IMR-90 (cell line): ENCODE data around the gene PLEK2. TPM values are rescaled to one million over a fixed set of nuclear protein-coding genes. Genes with fewer than 3 reads are reported as not detected.

Source experiments
- ATAC-seq: fragments of 200-7000 bp; cut with Tn5 transposase; 2 replicates; pipeline ENCODE4 v1.9.1; 2020; ENCODE audit warnings: low read depth, mild to moderate bottlenecking, moderate library complexity
- BruUV-seq: library from RNA; stranded (reverse); fragments of 400-500 nt; replicated peaks from 2 replicates; lab custom pipeline; 2021; lab: Mats Ljungman, UMichigan
- CTCF ChIA-PET: fragments of 300-600 bp; formaldehyde crosslinking; extraction: SDS; loops from one replicate; lab custom pipeline; 2021; ENCODE audit warnings: antibody characterized with exemption; lab: Yijun Ruan, JAX
- POLR2A ChIA-PET: fragments of 300-600 bp; sonication (Branson Sonifier 250); formaldehyde crosslinking; loops from one replicate; lab custom pipeline; 2022; ENCODE audit warnings: antibody characterized with exemption; ENCODE audit not compliant: unreplicated experiment; lab: Charles Lee
- DNase-seq: peaks from one replicate; pipeline ENCODE4 v3.0.0; 2013
- H2AFZ ChIP-seq: replicated peaks from 2 replicates; pipeline ENCODE3; 2013; ENCODE audit warnings: low read length, mild to moderate bottlenecking; ENCODE audit not compliant: poor library complexity
- H2AK5ac ChIP-seq: 2 replicates; pipeline ENCODE4 v1.6.1; 2013; ENCODE audit warnings: low read depth, low read length, inconsistent platforms
- H2AK9ac ChIP-seq: replicated peaks from 2 replicates; pipeline ENCODE3; 2013; ENCODE audit warnings: mild to moderate bottlenecking, low read depth, low read length, moderate library complexity; ENCODE audit not compliant: poor library complexity
- H2BK120ac ChIP-seq: 2 replicates; pipeline ENCODE4 v1.6.1; 2013; ENCODE audit warnings: low read depth, low read length, inconsistent platforms
- H2BK15ac ChIP-seq: 3 replicates; pipeline ENCODE4 v1.6.1; 2013; ENCODE audit warnings: low read depth, low read length, inconsistent platforms
- H2BK20ac ChIP-seq: 2 replicates; pipeline ENCODE4 v1.6.1; 2013; ENCODE audit warnings: low read depth, mild to moderate bottlenecking, inconsistent platforms, low read length, moderate library complexity
- H2BK5ac ChIP-seq: 2 replicates; pipeline ENCODE4 v1.6.1; 2013; ENCODE audit warnings: mild to moderate bottlenecking, low read depth, low read length, inconsistent platforms; ENCODE audit not compliant: poor library complexity, severe bottlenecking
- H3K14ac ChIP-seq: replicated peaks from 2 replicates; pipeline ENCODE4 v1.6.1; 2013; ENCODE audit warnings: low read depth, low read length, inconsistent platforms
- H3K18ac ChIP-seq: 2 replicates; pipeline ENCODE4 v1.6.1; 2013; ENCODE audit warnings: low read depth, low read length, control low read depth
- H3K23ac ChIP-seq: 2 replicates; pipeline ENCODE4 v1.6.1; 2013; ENCODE audit warnings: low read depth, low read length, inconsistent platforms
- H3K27ac ChIP-seq: 2 replicates; pipeline ENCODE4 v1.5.1; 2013; ENCODE audit warnings: mild to moderate bottlenecking, control low read depth, low read length; ENCODE audit not compliant: insufficient read depth
- H3K27me3 ChIP-seq: 2 replicates; pipeline ENCODE4 v1.6.1; 2013; ENCODE audit warnings: low read length; ENCODE audit not compliant: control insufficient read depth, insufficient read depth
- H3K36me3 ChIP-seq: 2 replicates; pipeline ENCODE4 v1.6.1; 2013; ENCODE audit warnings: low read length, mixed read lengths; ENCODE audit not compliant: control insufficient read depth, insufficient read depth
- H3K4ac ChIP-seq: 2 replicates; pipeline ENCODE4 v1.6.1; 2013; ENCODE audit warnings: low read depth, low read length, inconsistent platforms
- H3K4me1 ChIP-seq: 2 replicates; pipeline ENCODE4 v1.6.1; 2013; ENCODE audit warnings: low read length, mixed read lengths; ENCODE audit not compliant: control insufficient read depth, insufficient read depth
- H3K4me2 ChIP-seq: 2 replicates; pipeline ENCODE4 v1.6.1; 2013; ENCODE audit warnings: low read depth, mild to moderate bottlenecking, control low read depth, low read length, moderate library complexity
- H3K4me3 ChIP-seq: 2 replicates; pipeline ENCODE4 v1.5.1; 2013; ENCODE audit warnings: low read depth, mild to moderate bottlenecking, control low read depth, low read length, moderate library complexity; ENCODE audit not compliant: insufficient read depth
- H3K56ac ChIP-seq: 2 replicates; pipeline ENCODE4 v1.6.1; 2013; ENCODE audit warnings: low read length, inconsistent platforms; ENCODE audit not compliant: insufficient read depth; ENCODE audit errors: extremely low read depth
- H3K79me1 ChIP-seq, 2 experiments: 2 replicates each; pipeline ENCODE4 v1.6.1; 2013; ENCODE audit warnings: low read length in 2 of 2, inconsistent platforms in 1 of 2, low read depth in 1 of 2
- H3K9ac ChIP-seq: 2 replicates; pipeline ENCODE4 v1.6.1; 2013; ENCODE audit warnings: low read depth, low read length, control low read depth
- H3K9me1 ChIP-seq: 2 replicates; pipeline ENCODE4 v1.6.1; 2013; ENCODE audit warnings: low read length, inconsistent platforms; ENCODE audit not compliant: insufficient read depth
- H3K9me3 ChIP-seq: 2 replicates; pipeline ENCODE4 v1.6.1; 2013; ENCODE audit warnings: low read length; ENCODE audit not compliant: control insufficient read depth, insufficient read depth
- H4K20me1 ChIP-seq: 2 replicates; pipeline ENCODE4 v1.6.1; 2013; ENCODE audit warnings: low read length, inconsistent platforms; ENCODE audit not compliant: insufficient read depth
- H4K5ac ChIP-seq: 2 replicates; pipeline ENCODE4 v1.6.1; 2013; ENCODE audit warnings: mild to moderate bottlenecking, low read depth, low read length, control low read depth
- H4K8ac ChIP-seq, 2 experiments: 2 replicates each; pipeline ENCODE4 v1.6.1; 2013; ENCODE audit warnings: low read depth in 2 of 2, low read length in 2 of 2, control low read depth in 1 of 2, inconsistent platforms in 1 of 2
- H4K91ac ChIP-seq: 2 replicates; pipeline ENCODE4 v1.6.1; 2013; ENCODE audit warnings: low read depth, low read length, inconsistent platforms; ENCODE audit not compliant: insufficient read depth
- BHLHE40 ChIP-seq: fragments of 150-350 bp; IDR thresholded peaks from 2 replicates; pipeline ENCODE4 v1.6.1; 2016; ENCODE audit warnings: mild to moderate bottlenecking, low read depth, low read length
- CEBPB ChIP-seq: IDR thresholded peaks from 2 replicates; pipeline ENCODE4 v1.6.1; 2012; ENCODE audit warnings: low read depth, low read length, improper control_type of control experiment
- CHD1 ChIP-seq: IDR thresholded peaks from 2 replicates; pipeline ENCODE4 v1.6.1; 2012; ENCODE audit warnings: low read depth, low read length, improper control_type of control experiment
- ELK1 ChIP-seq: fragments of 150-350 bp; IDR thresholded peaks from 2 replicates; pipeline ENCODE4 v1.6.1; 2016; ENCODE audit warnings: low read depth, mild to moderate bottlenecking, low read length, moderate library complexity, borderline replicate concordance
- FOS ChIP-seq: fragments of 150-350 bp; IDR thresholded peaks from 2 replicates; pipeline ENCODE4 v1.6.1; 2016; ENCODE audit warnings: low read depth, low read length
- MAFK ChIP-seq: IDR thresholded peaks from 2 replicates; pipeline ENCODE4 v1.6.1; 2012; ENCODE audit warnings: low read depth, low read length, improper control_type of control experiment
- MAZ ChIP-seq: IDR thresholded peaks from 2 replicates; pipeline ENCODE4 v1.6.1; 2012; ENCODE audit warnings: low read depth, mild to moderate bottlenecking, low read length, improper control_type of control experiment, moderate library complexity, borderline replicate concordance
- MXI1 ChIP-seq: IDR thresholded peaks from 2 replicates; pipeline ENCODE4 v1.6.1; 2012; ENCODE audit warnings: low read depth, mild to moderate bottlenecking, low read length, moderate library complexity, borderline replicate concordance
- NFE2L2 ChIP-seq: fragments of 150-350 bp; IDR thresholded peaks from 2 replicates; pipeline ENCODE4 v1.6.1; 2016; ENCODE audit warnings: low read depth, mild to moderate bottlenecking, low read length
- POLR2A ChIP-seq: IDR thresholded peaks from 2 replicates; pipeline ENCODE4 v1.6.1; 2012; ENCODE audit warnings: mild to moderate bottlenecking, low read depth, low read length
- RAD21 ChIP-seq: IDR thresholded peaks from 2 replicates; pipeline ENCODE4 v1.6.1; 2012; ENCODE audit warnings: low read length, improper control_type of control experiment
- RCOR1 ChIP-seq: IDR thresholded peaks from 2 replicates; pipeline ENCODE4 v1.6.1; 2012; ENCODE audit warnings: mild to moderate bottlenecking, low read length, improper control_type of control experiment; ENCODE audit not compliant: insufficient replicate concordance
- RFX5 ChIP-seq: IDR thresholded peaks from 2 replicates; pipeline ENCODE4 v1.8.0; 2012; ENCODE audit warnings: low read depth, mild to moderate bottlenecking, low read length, moderate library complexity
- SMC3 ChIP-seq: fragments of 150-350 bp; IDR thresholded peaks from 2 replicates; pipeline ENCODE4 v1.6.1; 2016; ENCODE audit warnings: low read depth, mild to moderate bottlenecking, antibody characterized with exemption, low read length, moderate library complexity
- WGBS, 2 experiments: methylation state at CpG; one replicate each; pipeline versions ENCODE4 v1.1.5 to v1.1.7; 2013; ENCODE audit warnings: missing lambda C conversion rate in 2 of 2; ENCODE audit not compliant: insufficient read length in 1 of 2; ENCODE audit errors: extremely low coverage in 2 of 2; 5-methylcytosine and 5-hydroxymethylcytosine counted together
- dilution Hi-C: fragments of 300-500 bp; cut with HindIII; formaldehyde crosslinking; loops from one replicate; pipeline ENCODE4 v1.14.3; 2018; ENCODE audit warnings: low sequenced_read_pairs; ENCODE audit not compliant: unreplicated experiment
- in situ Hi-C: fragments of 300-500 bp; cut with MboI; formaldehyde crosslinking; loops from 3 replicates; pipeline ENCODE4 v1.14.3; 2019; ENCODE audit warnings: low sequenced_read_pairs, inconsistent platforms, mixed read lengths
- intact Hi-C: fragments of 100-400 bp; cut with micrococcal nuclease; formaldehyde crosslinking; loops from 2 replicates; pipeline ENCODE4 v1.10.0; 2022
- polyA plus RNA-seq, 3 experiments: library from polyadenylated mRNA; depleted of rRNA; stranded (reverse); fragments of >200 nt; gene quantifications; 2 replicates each; pipeline ENCODE4 v1.2.3, GENCODE V29; 2012; ENCODE audit warnings: low replicate concordance in 1 of 3
- total RNA-seq: library from RNA; depleted of rRNA; stranded (reverse); fragments of >200 nt; gene quantifications from 2 replicates; pipeline ENCODE4 v1.2.3, GENCODE V29; 2012
- TF ChIP-seq, protein P1 (sequence below): fragments of 150-350 bp; IDR thresholded peaks from 2 replicates; pipeline ENCODE4 v1.6.1; 2017; ENCODE audit warnings: mild to moderate bottlenecking, antibody characterized with exemption, low read length, low read depth
- TF ChIP-seq, protein P2 (sequence below): conservative IDR thresholded peaks from 2 replicates; pipeline ENCODE4 v1.5.1; 2012; ENCODE audit warnings: mild to moderate bottlenecking, low read depth, low read length, improper control_type of control experiment

The PLEK2 gene
- total and polyA plus RNA-seq, 2 of the 4 experiments (the other 2 are of a cell fraction): 1.7 to 2.5 TPM

- TF ChIP-seq MAZ (no peak), ELK1 (no peak), SMC3 (no peak), BHLHE40 (no peak), RCOR1 (no peak), CEBPB (no peak), MXI1 (no peak), FOS (no peak), CHD1 (no peak), RAD21 (no peak), RFX5 (no peak), MAFK (no peak), NFE2L2 (no peak), POLR2A (no peak)
- TF ChIP-seq, protein P1, sequence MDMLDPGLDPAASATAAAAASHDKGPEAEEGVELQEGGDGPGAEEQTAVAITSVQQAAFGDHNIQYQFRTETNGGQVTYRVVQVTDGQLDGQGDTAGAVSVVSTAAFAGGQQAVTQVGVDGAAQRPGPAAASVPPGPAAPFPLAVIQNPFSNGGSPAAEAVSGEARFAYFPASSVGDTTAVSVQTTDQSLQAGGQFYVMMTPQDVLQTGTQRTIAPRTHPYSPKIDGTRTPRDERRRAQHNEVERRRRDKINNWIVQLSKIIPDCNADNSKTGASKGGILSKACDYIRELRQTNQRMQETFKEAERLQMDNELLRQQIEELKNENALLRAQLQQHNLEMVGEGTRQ: no peak
- TF ChIP-seq, protein P2, sequence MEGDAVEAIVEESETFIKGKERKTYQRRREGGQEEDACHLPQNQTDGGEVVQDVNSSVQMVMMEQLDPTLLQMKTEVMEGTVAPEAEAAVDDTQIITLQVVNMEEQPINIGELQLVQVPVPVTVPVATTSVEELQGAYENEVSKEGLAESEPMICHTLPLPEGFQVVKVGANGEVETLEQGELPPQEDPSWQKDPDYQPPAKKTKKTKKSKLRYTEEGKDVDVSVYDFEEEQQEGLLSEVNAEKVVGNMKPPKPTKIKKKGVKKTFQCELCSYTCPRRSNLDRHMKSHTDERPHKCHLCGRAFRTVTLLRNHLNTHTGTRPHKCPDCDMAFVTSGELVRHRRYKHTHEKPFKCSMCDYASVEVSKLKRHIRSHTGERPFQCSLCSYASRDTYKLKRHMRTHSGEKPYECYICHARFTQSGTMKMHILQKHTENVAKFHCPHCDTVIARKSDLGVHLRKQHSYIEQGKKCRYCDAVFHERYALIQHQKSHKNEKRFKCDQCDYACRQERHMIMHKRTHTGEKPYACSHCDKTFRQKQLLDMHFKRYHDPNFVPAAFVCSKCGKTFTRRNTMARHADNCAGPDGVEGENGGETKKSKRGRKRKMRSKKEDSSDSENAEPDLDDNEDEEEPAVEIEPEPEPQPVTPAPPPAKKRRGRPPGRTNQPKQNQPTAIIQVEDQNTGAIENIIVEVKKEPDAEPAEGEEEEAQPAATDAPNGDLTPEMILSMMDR: no peak
- Histone ChIP-seq H3K79me1 (peaks cover 3 to 36% of the 10 kb centered on the region in 2 experiments; a peak in 3 of 4 replicates), H4K8ac (no peak overlapping the region), H2AK9ac (no peak overlapping the region), H3K4ac (no peak overlapping the region), H3K18ac (no peak overlapping the region), H3K9me3 (no peaks in the 10 kb centered on the region), H3K27me3 (no peaks in the 10 kb centered on the region), H4K91ac (no peak overlapping the region), H2BK120ac (no peak overlapping the region), H3K9ac (no peak overlapping the region), H2BK5ac (no peak overlapping the region), H3K4me3 (no peak overlapping the region), H3K4me1 (peaks cover 2% of the 10 kb centered on the region; the same call in 1 of the 2 replicates), H2BK20ac (no peak overlapping the region), H3K56ac (no peak overlapping the region), H3K4me2 (peak overlapping the region; percentile 85), H3K14ac (no peak overlapping the region), H3K36me3 (peaks cover 4% of the 10 kb centered on the region), H2BK15ac (no peak overlapping the region), H2AK5ac (no peak overlapping the region), H3K9me1 (peaks cover 6% of the 10 kb centered on the region; the same call in 1 of the 2 replicates), H4K5ac (no peak overlapping the region), H3K27ac (no peak overlapping the region), H2AFZ (no peak overlapping the region), H3K23ac (no peak overlapping the region), H4K20me1 (peaks cover 23% of the 10 kb centered on the region)
- intact Hi-C loops: no loop called here
- dilution Hi-C loops: no loop called here
- DNase-seq (peak; percentile 30), ATAC-seq (no peak)
- WGBS, 2 experiments: 30% methylated on average over 2 of the region's 9 CpGs; no CpG with 5 or more reads in 1 of the 2 experiments
- no TSS peak for BruUV-seq
- in situ Hi-C loops: no loop called here
- POLR2A ChIA-PET: no interaction called here
- CTCF ChIA-PET: no interaction called here
These were observed 54.0 kb downstream of the PLEK2 start for GRCh38 chr14:67357969-67358354.
